ENCODE results near the gene RABAC1. TPM values are rescaled to one million over a fixed set of nuclear protein-coding genes. Genes with fewer than 3 reads are reported as not detected.

The RABAC1 gene
- total and polyA plus RNA-seq, 2 donors (not counting 3 experiments of a cell fraction or from before 2014, with no cell fraction given), result 178 to 591 TPM

DNA sequence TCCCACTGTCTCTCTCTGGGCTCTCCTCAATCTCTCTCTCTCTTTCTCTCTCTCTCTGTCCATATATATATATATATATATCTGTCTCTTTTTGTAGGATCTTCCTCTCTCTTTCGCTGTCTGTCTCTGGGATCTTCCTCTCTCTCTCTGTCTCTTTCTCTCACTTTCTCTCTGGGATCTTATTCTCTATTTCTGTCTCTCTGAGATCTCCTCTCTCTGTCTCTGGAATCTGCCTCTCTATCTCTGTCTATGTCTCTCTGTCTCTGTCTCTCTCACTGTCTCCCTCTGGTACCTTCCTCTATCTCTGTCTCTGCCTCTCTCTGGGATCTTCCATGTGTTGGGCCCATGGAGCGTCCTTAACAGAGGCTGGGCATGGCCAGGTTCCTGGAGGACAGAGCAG lies 31.5 kb upstream of the RABAC1 start:
- no peak overlapping the region for H3K4me2 ChIP-seq (ENCODE audit: insufficient read depth, low read length)
- no peaks in the 10 kb centered on the region for H3K36me3 ChIP-seq (ENCODE audit: control insufficient read depth in 2 of 2, extremely low read depth in 1 of 2, insufficient read depth in 2 of 2, low read length in 2 of 2)
- no peaks in the 10 kb centered on the region for H4K20me1 ChIP-seq (replicated peaks; ENCODE audit: control insufficient read depth, extremely low read depth, insufficient read depth, low read length)
- H3K9ac ChIP-seq (replicated peaks; ENCODE audit: extremely low read depth, insufficient read depth, low read length), result no peak overlapping the region
- ChIA-PET POLR2A (no interaction called here), CTCF (no interaction called here)
- intact Hi-C loops (cut with micrococcal nuclease), result no loop called here
- peaks cover 0 to 9% of the 10 kb centered on the region in 2 experiments for H3K27me3 ChIP-seq (ENCODE audit: control insufficient read depth in 2 of 2, insufficient read depth in 2 of 2, low read length in 2 of 2)
- no peak overlapping the region for H3K4me3 ChIP-seq (replicated peaks in 1 of 3; ENCODE audit: insufficient read depth in 1 of 3, low read depth in 1 of 3, low read length in 3 of 3)
- H3K27ac ChIP-seq (ENCODE audit: insufficient read depth, low read depth, low read length), result no peak overlapping the region
- no peaks in the 10 kb centered on the region for H3K9me3 ChIP-seq (replicated peaks; ENCODE audit: control insufficient read depth, insufficient read depth, low read length)
- no TSS peak for BruUV-seq (replicated peaks)
- no peak for FAIRE-seq
- no peak for DNase-seq (ENCODE audit: low read depth, low spot score)
- H3K9me1 ChIP-seq (replicated peaks; ENCODE audit: control insufficient read depth, extremely low read depth, insufficient read depth, low read length), result no peaks in the 10 kb centered on the region
- TF ChIP-seq, protein P1, sequence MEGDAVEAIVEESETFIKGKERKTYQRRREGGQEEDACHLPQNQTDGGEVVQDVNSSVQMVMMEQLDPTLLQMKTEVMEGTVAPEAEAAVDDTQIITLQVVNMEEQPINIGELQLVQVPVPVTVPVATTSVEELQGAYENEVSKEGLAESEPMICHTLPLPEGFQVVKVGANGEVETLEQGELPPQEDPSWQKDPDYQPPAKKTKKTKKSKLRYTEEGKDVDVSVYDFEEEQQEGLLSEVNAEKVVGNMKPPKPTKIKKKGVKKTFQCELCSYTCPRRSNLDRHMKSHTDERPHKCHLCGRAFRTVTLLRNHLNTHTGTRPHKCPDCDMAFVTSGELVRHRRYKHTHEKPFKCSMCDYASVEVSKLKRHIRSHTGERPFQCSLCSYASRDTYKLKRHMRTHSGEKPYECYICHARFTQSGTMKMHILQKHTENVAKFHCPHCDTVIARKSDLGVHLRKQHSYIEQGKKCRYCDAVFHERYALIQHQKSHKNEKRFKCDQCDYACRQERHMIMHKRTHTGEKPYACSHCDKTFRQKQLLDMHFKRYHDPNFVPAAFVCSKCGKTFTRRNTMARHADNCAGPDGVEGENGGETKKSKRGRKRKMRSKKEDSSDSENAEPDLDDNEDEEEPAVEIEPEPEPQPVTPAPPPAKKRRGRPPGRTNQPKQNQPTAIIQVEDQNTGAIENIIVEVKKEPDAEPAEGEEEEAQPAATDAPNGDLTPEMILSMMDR (IDR thresholded peaks at IDR 0.05; ENCODE audit: extremely low read depth in 1 of 2, insufficient read depth in 1 of 2, low read depth in 1 of 2, low read length in 2 of 2), result no peak
- TF ChIP-seq GATA2 (IDR thresholded peaks at IDR 0.05; ENCODE audit: insufficient read depth, insufficient read length, low read depth, low read length) (no peak), EZH2 (IDR thresholded peaks at IDR 0.05; ENCODE audit: borderline replicate concordance, low read depth, low read length, severe bottlenecking) (no peak), FOS (IDR thresholded peaks at IDR 0.05; ENCODE audit: borderline replicate concordance, insufficient read depth, low read length) (no peak), POLR2AphosphoS5 (IDR thresholded peaks at IDR 0.05; ENCODE audit: insufficient read depth, low read depth, low read length) (no peak), MYC (IDR thresholded peaks at IDR 0.05; ENCODE audit: low read depth, low read length) (no peak), JUN (IDR thresholded peaks at IDR 0.05; ENCODE audit: borderline replicate concordance, insufficient read depth, insufficient read length, low read depth) (no peak), POLR2A (IDR thresholded peaks at IDR 0.05; ENCODE audit: low read depth, low read length) (no peak)
- TF ChIP-seq, protein P2, sequence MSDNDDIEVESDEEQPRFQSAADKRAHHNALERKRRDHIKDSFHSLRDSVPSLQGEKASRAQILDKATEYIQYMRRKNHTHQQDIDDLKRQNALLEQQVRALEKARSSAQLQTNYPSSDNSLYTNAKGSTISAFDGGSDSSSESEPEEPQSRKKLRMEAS (IDR thresholded peaks at IDR 0.05; ENCODE audit: insufficient read depth, insufficient read length), result no peak
- no peaks in the 10 kb centered on the region for H3K4me1 ChIP-seq (ENCODE audit: control insufficient read depth, extremely low read depth, insufficient read depth, low read length)
- H2AFZ ChIP-seq (ENCODE audit: low read depth, low read length), result no peak overlapping the region
- dilution Hi-C loops (cut with MboI; ENCODE audit: extremely low pct_ligation_motif_present, low sequenced_read_pairs), result no loop called here
- no peaks in the 10 kb centered on the region for H3K79me2 ChIP-seq (ENCODE audit: control insufficient read depth, insufficient read depth, low read length)

Measured in endothelial cell of umbilical vein (primary cell).